Measurements from ENCODE around the gene ROS1.

Gene ROS1

GRCh38 chr6:117440706-117441525 is 15.2 kb upstream of the ROS1 start:
- no peak for DNase-seq

GRCh38 chr6:117432273-117432672 is 6.5 kb upstream of the ROS1 start:
- no peak for DNase-seq

DNA sequence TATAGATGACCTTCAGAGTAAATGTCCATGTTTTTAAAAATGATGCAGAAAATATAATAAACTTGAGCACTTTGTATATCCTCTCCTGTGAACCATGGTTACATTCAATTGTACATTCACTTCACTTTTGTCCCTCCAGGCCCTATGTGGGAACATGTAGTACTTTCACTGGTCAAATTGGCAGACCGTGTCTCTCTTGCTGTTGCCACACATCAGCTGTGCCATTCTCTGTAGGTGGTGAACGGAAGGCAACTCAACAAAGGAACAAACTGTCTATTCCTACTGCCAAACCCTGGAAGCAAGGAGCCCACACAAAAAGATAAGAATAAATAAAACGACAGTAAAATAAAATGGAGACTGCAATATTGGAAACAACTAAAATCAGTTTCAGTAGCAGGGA is 2.0 kb downstream of the ROS1 start:
- DNase-seq: no peak

DNA sequence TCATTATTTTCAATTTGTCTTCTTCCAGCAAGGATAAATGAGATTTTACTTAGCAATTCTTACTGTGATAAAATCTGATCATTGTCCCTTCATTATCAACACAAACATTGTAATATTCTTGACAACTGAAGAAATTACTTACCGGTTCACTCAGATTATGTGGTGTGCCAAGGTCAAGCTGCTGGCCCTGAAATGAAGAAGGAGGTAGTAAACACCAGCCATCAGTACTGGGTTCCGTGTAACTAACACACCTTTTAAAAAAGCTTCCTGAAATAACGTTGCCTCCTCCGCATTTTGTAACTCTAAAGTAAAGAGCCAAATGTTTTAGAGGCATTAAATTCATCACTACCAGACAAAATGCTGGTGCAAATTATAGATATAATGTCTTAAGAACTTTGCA is 7.4 kb downstream of the ROS1 start:
- DNase-seq: no peak

DNA sequence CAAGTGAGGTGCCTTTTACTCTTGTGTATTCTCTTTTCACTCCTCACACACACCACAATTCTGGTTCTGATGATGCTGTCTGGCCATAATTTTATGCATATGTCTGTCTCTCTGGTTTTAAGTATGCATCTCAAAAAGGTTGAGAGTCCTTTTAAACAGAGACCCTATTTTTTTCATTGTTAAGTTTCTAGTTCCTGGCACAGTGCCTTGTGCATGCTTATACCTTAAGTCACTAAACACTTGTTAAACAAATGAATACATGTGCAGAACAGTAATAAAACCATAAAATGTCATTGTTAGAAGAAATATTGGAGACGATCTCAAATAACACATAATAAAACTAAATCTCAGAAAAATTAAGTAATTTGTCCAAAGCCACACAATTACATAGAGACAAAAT is 7.9 kb downstream of the ROS1 start:
- DNase-seq: no peak

DNA sequence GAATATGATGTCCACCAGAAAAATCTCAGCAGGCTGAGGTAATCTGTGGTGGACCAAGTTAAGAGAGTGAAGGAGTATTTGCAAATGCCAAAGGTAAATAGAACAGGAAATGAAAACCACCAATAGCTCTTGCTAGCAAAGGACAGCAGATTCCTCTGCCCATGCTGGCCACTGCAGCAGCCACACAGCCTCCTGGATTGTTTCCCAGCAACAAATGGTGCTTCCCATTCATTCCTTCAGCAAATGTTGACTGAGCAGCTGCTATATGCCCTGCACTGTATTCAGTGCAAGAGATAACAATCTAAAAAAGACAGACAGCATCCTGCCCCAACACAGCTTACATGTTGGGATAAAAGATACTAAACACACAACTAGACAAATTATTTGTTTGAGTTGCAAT is 11.0 kb downstream of the ROS1 start:
- no peak for DNase-seq

DNA sequence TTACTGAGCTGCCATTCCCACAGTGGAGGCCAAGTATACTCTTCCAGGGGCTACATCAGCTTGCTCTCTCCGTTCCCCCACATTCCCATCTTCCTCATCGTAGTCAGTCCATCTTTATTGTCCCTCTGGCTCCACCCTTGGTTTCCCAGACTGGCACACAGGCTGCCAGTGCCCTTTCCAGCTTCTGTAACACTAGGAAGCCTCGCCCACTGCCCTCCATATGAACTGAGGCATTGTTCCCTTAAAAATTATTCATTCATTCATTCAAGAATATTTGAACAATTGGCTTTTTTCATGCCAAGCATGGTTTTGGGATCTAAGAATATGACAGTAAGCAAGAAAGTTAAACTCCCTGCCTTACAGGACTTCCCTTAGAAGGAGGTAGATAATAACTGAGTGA is 14.3 kb downstream of the ROS1 start:
- no peak for DNase-seq

DNA sequence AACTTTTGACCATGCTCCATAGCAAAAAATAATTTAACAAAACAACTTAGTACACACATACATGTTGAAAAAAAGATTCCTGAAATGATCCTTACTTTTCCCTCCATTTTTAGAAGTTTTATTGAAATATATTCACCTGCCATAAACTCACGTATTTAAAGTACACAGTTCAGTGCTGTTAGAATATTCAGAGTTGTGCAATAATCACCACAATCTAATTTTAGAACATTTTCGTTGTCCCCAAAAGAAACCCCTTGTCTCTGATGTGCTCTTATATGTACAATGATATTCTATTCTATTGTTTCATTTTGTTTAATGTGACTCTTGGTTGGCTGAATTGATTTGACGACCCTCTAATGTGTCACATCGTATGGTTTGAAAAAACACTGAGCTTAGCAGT is 15.9 kb downstream of the ROS1 start:
- DNase-seq: no peak

DNA sequence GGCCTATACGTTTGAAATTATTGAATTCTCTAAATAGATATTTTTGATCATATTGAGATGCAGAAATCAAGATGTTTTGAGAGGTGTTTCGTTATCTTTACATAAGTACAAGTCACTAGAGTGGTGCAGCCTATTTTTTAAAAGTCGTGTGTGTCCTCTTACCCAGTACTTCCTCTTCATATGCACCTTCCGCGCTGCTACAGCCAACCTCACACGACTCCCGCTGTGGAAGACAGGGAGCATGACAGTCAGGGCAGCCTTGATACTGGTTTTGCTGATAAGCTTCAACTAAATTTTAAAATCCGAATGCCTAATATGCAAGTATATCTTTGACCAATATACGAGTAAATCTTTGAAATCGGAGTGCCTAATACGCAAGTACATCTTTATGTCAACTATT is 16.3 kb downstream of the ROS1 start:
- DNase-seq: no peak

DNA sequence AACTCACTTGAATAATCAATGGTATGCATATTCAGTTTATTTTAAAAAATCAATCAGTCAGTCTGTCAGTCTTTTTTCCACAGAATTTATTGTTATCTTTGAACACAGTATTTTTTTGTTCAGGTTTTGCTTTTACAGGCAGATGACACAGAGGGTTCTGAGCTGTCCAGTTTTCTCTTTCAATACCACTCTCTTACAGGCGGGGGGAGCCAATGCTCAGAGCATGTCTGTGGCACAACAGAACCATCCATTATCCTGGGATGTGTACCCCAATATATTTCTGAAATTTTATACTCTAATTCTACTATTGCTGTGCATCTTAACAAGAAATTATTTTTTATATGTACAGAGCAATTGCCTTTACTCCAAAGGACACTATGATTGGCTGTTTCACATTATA is 21.2 kb downstream of the ROS1 start:
- no peak for DNase-seq

GRCh38 chr6:117401799-117402198 is 23.9 kb downstream of the ROS1 start:
- DNase-seq: no peak

- DNase-seq: no peak
Observed at GRCh38 chr6:117399924-117400323, 25.8 kb downstream of the ROS1 start.

DNA sequence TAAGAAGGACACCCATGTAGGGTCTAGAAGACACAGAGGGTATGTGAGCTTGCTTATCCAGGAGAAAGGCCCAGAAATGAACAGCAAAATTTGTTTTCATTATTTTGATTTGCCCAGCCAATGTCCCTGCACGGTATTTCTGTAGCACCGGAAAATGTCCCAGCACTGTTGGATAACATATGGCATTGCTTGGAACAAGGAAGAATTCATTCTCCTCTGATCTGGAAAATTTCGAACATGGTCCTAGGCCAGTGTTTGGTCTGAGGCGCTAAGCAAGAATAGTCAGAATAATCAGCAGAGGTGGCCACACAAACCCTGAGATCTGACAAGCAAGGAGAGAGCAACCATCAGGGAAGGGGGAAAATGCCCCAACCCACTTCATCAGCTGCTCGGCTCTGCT is 26.6 kb downstream of the ROS1 start:
- no peak for DNase-seq

GRCh38 chr6:117397536-117398227 is 28.1 kb downstream of the ROS1 start:
- no peak for DNase-seq

DNA sequence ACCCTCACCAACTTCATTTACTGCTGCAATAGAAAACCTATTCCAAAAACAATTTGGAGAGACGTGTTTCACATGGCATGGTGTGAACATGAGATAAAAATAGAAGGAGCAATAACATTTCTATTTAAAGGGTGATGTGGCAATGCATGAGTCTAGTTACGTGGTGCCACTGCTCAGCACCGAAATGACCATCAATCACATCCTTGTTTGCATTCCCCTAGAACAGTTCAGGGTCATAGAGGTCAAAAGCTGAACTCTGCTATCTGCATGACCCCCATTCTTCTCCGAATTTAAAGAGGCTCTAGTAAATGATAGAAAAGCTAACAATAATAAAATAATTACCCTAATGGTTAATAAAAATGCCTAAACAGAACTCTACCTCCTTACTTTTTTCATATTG is 29.5 kb downstream of the ROS1 start:
- no peak for DNase-seq

GRCh38 chr6:117395164-117395563 is 30.6 kb downstream of the ROS1 start:
- DNase-seq: no peak

DNA sequence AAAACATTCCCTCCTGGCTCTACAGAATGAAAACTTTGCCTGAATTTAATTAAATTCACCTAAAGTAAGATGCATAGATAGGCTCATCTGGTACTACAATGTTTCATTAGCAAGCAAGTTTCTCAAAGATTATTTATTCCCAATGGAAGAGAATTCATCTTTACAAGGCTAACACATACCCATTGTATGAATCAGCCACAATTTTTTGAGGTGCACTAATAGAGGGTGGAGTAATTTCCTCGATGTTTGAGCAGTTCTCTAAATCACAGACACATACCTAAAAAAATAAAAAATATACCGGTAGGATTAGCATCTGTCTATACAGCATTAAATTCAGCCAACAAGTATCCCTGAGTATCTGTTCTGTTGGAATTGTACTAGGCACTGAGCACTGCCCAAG is 32.7 kb downstream of the ROS1 start:
- no peak for DNase-seq

DNA sequence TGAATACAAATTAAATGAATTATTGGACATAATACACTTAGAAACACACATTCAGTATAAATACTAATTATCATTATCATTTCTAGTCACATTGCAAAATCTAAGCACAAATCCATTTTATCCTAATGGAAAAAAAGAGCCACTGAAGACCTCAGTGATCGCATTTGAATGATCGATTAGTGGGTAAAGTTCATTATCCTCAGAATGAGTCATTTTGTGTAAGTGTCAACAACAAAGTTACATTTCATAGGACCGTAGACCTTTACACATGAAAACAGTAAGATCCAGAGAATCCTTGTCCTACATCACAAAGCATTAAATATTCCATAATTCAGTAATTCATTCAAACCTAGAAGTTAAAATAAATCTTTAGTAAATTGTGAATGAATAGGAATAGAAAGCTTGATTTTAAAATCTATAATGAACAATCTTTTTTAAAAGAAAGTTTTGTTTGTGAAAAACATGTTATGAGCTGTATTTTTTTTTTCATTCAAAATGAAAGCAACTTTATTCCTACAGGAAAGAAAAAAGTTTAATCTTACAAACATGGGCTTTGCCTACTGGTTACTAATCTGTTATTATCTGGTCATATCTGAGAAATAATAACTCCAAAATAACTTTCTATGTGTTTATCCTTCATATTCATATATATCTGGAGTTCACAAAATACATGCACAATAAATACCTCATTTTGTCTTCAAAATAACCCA is 33.7 kb downstream of the ROS1 start:
- DNase-seq: no peak

DNA sequence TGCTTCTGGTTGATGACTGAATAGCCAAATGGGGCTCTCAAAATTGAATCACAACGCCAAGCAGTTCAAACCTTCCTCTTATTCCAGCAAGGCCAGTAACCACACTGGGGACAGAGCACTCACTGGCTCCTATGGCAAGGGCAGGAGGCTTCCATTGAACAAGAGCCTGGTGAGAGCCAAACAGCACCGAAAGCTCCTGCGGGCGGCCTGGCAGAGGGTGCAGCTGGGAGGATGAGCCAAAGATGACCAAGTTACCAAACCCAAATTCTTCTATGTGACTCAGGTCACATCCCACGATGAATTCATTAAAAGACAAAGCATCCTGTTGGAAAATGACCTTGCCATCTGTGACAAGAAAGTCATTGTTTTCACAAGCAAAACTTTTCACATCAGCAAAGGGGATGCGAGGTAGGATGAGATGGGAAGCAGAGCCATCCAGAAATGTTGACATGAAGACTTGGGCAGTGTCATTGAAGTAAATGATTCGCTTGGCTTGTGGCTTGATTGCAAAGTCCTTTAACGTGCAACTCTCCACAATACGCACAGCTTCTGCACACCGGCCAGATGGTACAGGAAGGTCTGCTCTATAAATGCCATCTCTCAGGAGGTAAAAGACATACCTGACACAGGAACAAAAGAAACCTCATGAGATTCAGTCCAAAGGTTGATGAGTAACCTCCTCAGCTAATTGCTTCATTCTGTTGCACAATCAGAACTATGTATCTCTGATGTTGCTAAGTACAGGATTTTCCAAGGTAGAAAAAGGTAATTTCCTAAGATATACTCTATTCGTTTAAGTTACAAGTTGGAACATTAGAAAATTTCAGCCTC is 36.3 kb downstream of the ROS1 start:
- no peak for DNase-seq

GRCh38 chr6:117387454-117387974 is 38.2 kb downstream of the ROS1 start:
- no peak for DNase-seq

GRCh38 chr6:117384659-117385058 is 41.1 kb downstream of the ROS1 start:
- DNase-seq: no peak

DNA sequence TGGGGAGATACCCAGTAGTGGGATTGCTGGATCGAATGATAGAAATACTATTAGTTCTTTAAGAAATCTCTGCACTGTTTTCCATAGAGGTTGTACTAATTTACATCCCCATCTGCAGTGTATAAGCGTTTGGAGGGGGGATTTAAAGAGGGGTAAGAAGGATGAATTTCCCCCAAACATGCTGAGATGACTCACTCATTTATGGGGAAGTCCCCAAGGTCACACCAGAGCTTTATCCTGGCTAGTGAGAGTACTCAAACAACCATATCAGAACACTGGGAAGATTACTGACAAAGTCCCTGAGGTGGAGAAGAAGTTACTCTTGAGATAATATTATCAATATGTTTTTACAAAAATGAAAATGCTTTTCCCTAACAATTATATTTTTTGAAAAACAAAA is 44.0 kb downstream of the ROS1 start:
- no peak for DNase-seq

GRCh38 chr6:117380298-117380697 is 45.4 kb downstream of the ROS1 start:
- DNase-seq: no peak
